Endothelial cell of umbilical vein (primary cell): Measurements from ENCODE around the gene SLC35A1. TPM values are rescaled to one million over a fixed set of nuclear protein-coding genes. Genes with fewer than 3 reads are reported as not detected.

Source experiments
- BruUV-seq: library from RNA; stranded (reverse); fragments of 400-500 nt; replicated peaks from 2 replicates; lab custom pipeline; 2021; lab: Mats Ljungman, UMichigan
- CTCF ChIA-PET: fragments of 300-600, 350-600 bp; sonication (Branson Sonifier 250); formaldehyde crosslinking; loops from one replicate; lab custom pipeline; 2021; ENCODE audit warnings: antibody characterized with exemption, inconsistent platforms; lab: Charles Lee
- POLR2A ChIA-PET: fragments of 300-600, 350-600 bp; sonication (Branson Sonifier 250); formaldehyde crosslinking; loops from one replicate; lab custom pipeline; 2021; ENCODE audit warnings: antibody characterized with exemption, inconsistent platforms; lab: Charles Lee
- DNase-seq: peaks from one replicate; pipeline ENCODE4 v3.0.0-alpha.2; 2011; ENCODE audit warnings: low read depth, low spot score
- FAIRE-seq: peaks from 2 replicates; lab custom pipeline; 2011; peaks lifted over from hg19 to GRCh38; lab: Jason Lieb, UNC
- H2AFZ ChIP-seq: 2 replicates; pipeline ENCODE4 v1.6.0; 2012; ENCODE audit warnings: low read depth, low read length, control low read depth, inconsistent platforms
- H3K27ac ChIP-seq: 2 replicates; pipeline ENCODE4 v1.5.1; 2011; ENCODE audit warnings: low read depth, mild to moderate bottlenecking, control low read depth, low read length, moderate library complexity; ENCODE audit not compliant: insufficient read depth
- H3K27me3 ChIP-seq, 2 experiments: 2 replicates each; pipeline versions ENCODE4 v1.6.0 to v1.6.1; 2011; ENCODE audit warnings: low read length in 2 of 2, mixed read lengths in 1 of 2; ENCODE audit not compliant: control insufficient read depth in 2 of 2, insufficient read depth in 2 of 2
- H3K36me3 ChIP-seq, 2 experiments: 2 replicates in 1 of 2; 3 replicates in 1 of 2; pipeline ENCODE4 v1.5.1; 2011; ENCODE audit warnings: low read length in 2 of 2, mild to moderate bottlenecking in 1 of 2, moderate library complexity in 1 of 2; ENCODE audit not compliant: control insufficient read depth in 2 of 2, insufficient read depth in 2 of 2; ENCODE audit errors: extremely low read depth in 1 of 2
- H3K4me1 ChIP-seq: 3 replicates; pipeline ENCODE4 v1.5.1; 2011; ENCODE audit warnings: mild to moderate bottlenecking, low read length; ENCODE audit not compliant: control insufficient read depth, insufficient read depth; ENCODE audit errors: extremely low read depth
- H3K4me2 ChIP-seq: 2 replicates; pipeline ENCODE4 v1.6.1; 2011; ENCODE audit warnings: low read length, control low read depth, mixed read lengths; ENCODE audit not compliant: insufficient read depth
- H3K4me3 ChIP-seq, 3 experiments: fragments of 200-600 bp in 1 of 3; sonication (generic), shearing (Covaris generic) in 1 of 3; replicated peaks in 1 of 3; 2 replicates each; pipeline ENCODE4 v1.5.1; 2011 to 2016; ENCODE audit warnings: control low read depth in 3 of 3, low read length in 3 of 3, mild to moderate bottlenecking in 2 of 3, inconsistent platforms in 1 of 3, low read depth in 1 of 3, moderate library complexity in 1 of 3; ENCODE audit not compliant: insufficient read depth in 1 of 3
- H3K79me2 ChIP-seq: 2 replicates; pipeline ENCODE4 v1.6.0; 2012; ENCODE audit warnings: low read length, inconsistent platforms; ENCODE audit not compliant: control insufficient read depth, insufficient read depth
- H3K9ac ChIP-seq: replicated peaks from 2 replicates; pipeline ENCODE3; 2011; ENCODE audit warnings: low read length, control low read depth; ENCODE audit not compliant: insufficient read depth; ENCODE audit errors: extremely low read depth
- H3K9me1 ChIP-seq: replicated peaks from 3 replicates; pipeline ENCODE4 v1.6.0; 2011; ENCODE audit warnings: mild to moderate bottlenecking, low read length; ENCODE audit not compliant: control insufficient read depth, insufficient read depth; ENCODE audit errors: extremely low read depth
- H3K9me3 ChIP-seq: replicated peaks from 2 replicates; pipeline ENCODE4 v1.5.1; 2012; ENCODE audit warnings: low read length, inconsistent platforms; ENCODE audit not compliant: control insufficient read depth, insufficient read depth
- H4K20me1 ChIP-seq: replicated peaks from 2 replicates; pipeline ENCODE3; 2011; ENCODE audit warnings: mild to moderate bottlenecking, low read length; ENCODE audit not compliant: control insufficient read depth, insufficient read depth; ENCODE audit errors: extremely low read depth
- EZH2 ChIP-seq: IDR thresholded peaks from 2 replicates; pipeline ENCODE4 v1.6.1; 2012; ENCODE audit warnings: borderline replicate concordance, low read depth, mild to moderate bottlenecking, moderate library complexity, low read length, inconsistent platforms; ENCODE audit not compliant: severe bottlenecking
- FOS ChIP-seq: IDR thresholded peaks from 2 replicates; pipeline ENCODE4 v1.6.1; 2011; ENCODE audit warnings: mild to moderate bottlenecking, low read length, moderate library complexity, borderline replicate concordance; ENCODE audit not compliant: insufficient read depth
- GATA2 ChIP-seq: IDR thresholded peaks from 2 replicates; pipeline ENCODE4 v1.7.0; 2011; ENCODE audit warnings: low read depth, mild to moderate bottlenecking, moderate library complexity, mixed read lengths, low read length; ENCODE audit not compliant: insufficient read length, insufficient read depth
- JUN ChIP-seq: IDR thresholded peaks from 2 replicates; pipeline ENCODE4 v1.6.1; 2011; ENCODE audit warnings: borderline replicate concordance, low read depth; ENCODE audit not compliant: insufficient read length, insufficient read depth
- MYC ChIP-seq: IDR thresholded peaks from one replicate; pipeline ENCODE4 v1.6.1; 2011; ENCODE audit warnings: mild to moderate bottlenecking, low read depth, low read length
- POLR2A ChIP-seq: IDR thresholded peaks from 2 replicates; pipeline ENCODE4 v1.6.1; 2012; ENCODE audit warnings: low read depth, mild to moderate bottlenecking, control low read depth, low read length
- POLR2AphosphoS5 ChIP-seq: IDR thresholded peaks from 2 replicates; pipeline ENCODE4 v1.6.1; 2012; ENCODE audit warnings: low read depth, mild to moderate bottlenecking, control low read depth, low read length, moderate library complexity; ENCODE audit not compliant: insufficient read depth
- dilution Hi-C: fragments of 300-500 bp; cut with MboI; formaldehyde crosslinking; loops from one replicate; pipeline ENCODE4 v1.15.0; 2019; ENCODE audit warnings: low sequenced_read_pairs; ENCODE audit not compliant: extremely low pct_ligation_motif_present
- intact Hi-C: fragments of 100-400 bp; cut with micrococcal nuclease; formaldehyde crosslinking; loops from one replicate; pipeline ENCODE4 v1.10.0; 2022
- polyA plus RNA-seq, 4 experiments: library from polyadenylated mRNA; depleted of rRNA in 3 of 4; stranded (reverse) in 3 of 4; unstranded in 1 of 4; fragments of >200 nt; gene quantifications; 2 replicates each; pipeline versions ENCODE4 v1.2.1 to v1.2.3, GENCODE V29; 2011 to 2012; ENCODE audit warnings: missing spikeins in 1 of 4
- total RNA-seq: library from RNA; stranded (reverse); gene quantifications from 2 replicates; pipeline ENCODE4 v1.2.3, GENCODE V29; 2021
- TF ChIP-seq, protein P1 (sequence below), 2 donors: IDR thresholded peaks; 1 replicate in 1 of 2; 2 replicates in 1 of 2; pipeline ENCODE4 v1.5.1; 2011; ENCODE audit warnings: low read length in 2 of 2, mild to moderate bottlenecking in 2 of 2, moderate library complexity in 2 of 2, control low read depth in 1 of 2, inconsistent platforms in 1 of 2, low read depth in 1 of 2; ENCODE audit not compliant: insufficient read depth in 1 of 2; ENCODE audit errors: extremely low read depth in 1 of 2
- TF ChIP-seq, protein P2 (sequence below): IDR thresholded peaks from 2 replicates; pipeline ENCODE4 v1.6.1; 2011; ENCODE audit not compliant: insufficient read depth, insufficient read length

Gene SLC35A1
- total and polyA plus RNA-seq, 2 donors (not counting 3 experiments of a cell fraction or from before 2014, with no cell fraction given): 13.0 to 13.9 TPM

DNA sequence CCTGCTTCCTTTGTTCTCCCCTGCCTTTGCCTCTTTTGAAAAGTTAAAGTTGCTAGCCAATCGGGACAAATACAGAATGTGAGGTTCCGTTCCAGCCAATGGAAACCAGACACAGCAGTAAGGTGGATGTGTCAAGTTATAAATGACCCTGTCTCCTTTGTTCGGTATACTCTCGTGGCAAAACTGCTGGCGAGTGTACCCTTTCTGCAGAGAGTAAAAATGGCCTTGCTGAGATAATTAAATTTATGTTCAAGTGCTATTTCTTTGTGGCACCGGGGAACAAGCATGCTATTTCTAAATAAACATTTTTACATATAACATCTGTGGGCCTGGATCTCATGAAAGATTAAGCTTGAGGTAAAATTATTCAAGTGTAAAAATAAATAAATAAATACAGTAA, 66.8 kb downstream of the SLC35A1 start:
- DNase-seq: no peak
- Histone ChIP-seq H3K4me2 (no peak overlapping the region), H3K79me2 (no peaks in the 10 kb centered on the region), H3K9me1 (no peaks in the 10 kb centered on the region), H3K4me1 (no peaks in the 10 kb centered on the region), H2AFZ (no peak overlapping the region), H3K27ac (no peak overlapping the region), H3K4me3 (no peak overlapping the region), H3K36me3 (peaks cover 5% of the 10 kb centered on the region in 2 experiments), H3K27me3 (no peaks in the 10 kb centered on the region), H3K9ac (no peak overlapping the region), H3K9me3 (no peaks in the 10 kb centered on the region), H4K20me1 (no peaks in the 10 kb centered on the region)
- POLR2A ChIA-PET: no interaction called here
- TF ChIP-seq, protein P1, sequence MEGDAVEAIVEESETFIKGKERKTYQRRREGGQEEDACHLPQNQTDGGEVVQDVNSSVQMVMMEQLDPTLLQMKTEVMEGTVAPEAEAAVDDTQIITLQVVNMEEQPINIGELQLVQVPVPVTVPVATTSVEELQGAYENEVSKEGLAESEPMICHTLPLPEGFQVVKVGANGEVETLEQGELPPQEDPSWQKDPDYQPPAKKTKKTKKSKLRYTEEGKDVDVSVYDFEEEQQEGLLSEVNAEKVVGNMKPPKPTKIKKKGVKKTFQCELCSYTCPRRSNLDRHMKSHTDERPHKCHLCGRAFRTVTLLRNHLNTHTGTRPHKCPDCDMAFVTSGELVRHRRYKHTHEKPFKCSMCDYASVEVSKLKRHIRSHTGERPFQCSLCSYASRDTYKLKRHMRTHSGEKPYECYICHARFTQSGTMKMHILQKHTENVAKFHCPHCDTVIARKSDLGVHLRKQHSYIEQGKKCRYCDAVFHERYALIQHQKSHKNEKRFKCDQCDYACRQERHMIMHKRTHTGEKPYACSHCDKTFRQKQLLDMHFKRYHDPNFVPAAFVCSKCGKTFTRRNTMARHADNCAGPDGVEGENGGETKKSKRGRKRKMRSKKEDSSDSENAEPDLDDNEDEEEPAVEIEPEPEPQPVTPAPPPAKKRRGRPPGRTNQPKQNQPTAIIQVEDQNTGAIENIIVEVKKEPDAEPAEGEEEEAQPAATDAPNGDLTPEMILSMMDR (IDR thresholded peaks at IDR 0.05; ENCODE audit: extremely low read depth in 1 of 2, insufficient read depth in 1 of 2, low read depth in 1 of 2, low read length in 2 of 2): no peak
- TF ChIP-seq JUN (no peak), FOS (no peak), POLR2A (no peak), POLR2AphosphoS5 (no peak), EZH2 (no peak), MYC (no peak), GATA2 (no peak)
- TF ChIP-seq, protein P2, sequence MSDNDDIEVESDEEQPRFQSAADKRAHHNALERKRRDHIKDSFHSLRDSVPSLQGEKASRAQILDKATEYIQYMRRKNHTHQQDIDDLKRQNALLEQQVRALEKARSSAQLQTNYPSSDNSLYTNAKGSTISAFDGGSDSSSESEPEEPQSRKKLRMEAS: no peak
- CTCF ChIA-PET: no interaction called here
- intact Hi-C loops: no loop called here
- FAIRE-seq: no peak
- no TSS peak for BruUV-seq
- dilution Hi-C loops: no loop called here
